GM23338 (cell line): ENCODE results near the gene LTV1. TPM values are rescaled to one million over a fixed set of nuclear protein-coding genes. Genes with fewer than 3 reads are reported as not detected.

Experiments
- ATAC-seq: fragments of 200-7000 bp; cut with Tn5 transposase; 3 replicates; pipeline ENCODE4 v1.9.1; 2020
- DNase-seq: peaks from one replicate; pipeline ENCODE4 v3.0.0-alpha.2; 2015; ENCODE audit warnings: low spot score
- H2AFZ ChIP-seq: fragments of 200-600 bp; sonication (generic); 2 replicates; pipeline ENCODE4 v1.8.0; 2016; ENCODE audit warnings: antibody characterized with exemption, mild to moderate bottlenecking, moderate library complexity
- H3F3A ChIP-seq: fragments of 200-600 bp; sonication (generic); replicated peaks from 2 replicates; pipeline ENCODE4 v1.8.0; 2017; ENCODE audit warnings: antibody characterized with exemption, mixed run types, low read depth
- H3K27ac ChIP-seq: fragments of 200-600 bp; sonication (generic); 2 replicates; pipeline ENCODE4 v1.6.1; 2016; ENCODE audit warnings: low read depth
- H3K27me3 ChIP-seq: fragments of 200-600 bp; sonication (generic); 2 replicates; pipeline ENCODE4 v1.8.0; 2016; ENCODE audit warnings: mild to moderate bottlenecking, mixed run types, moderate library complexity; ENCODE audit not compliant: insufficient read depth
- H3K36me3 ChIP-seq: fragments of 200-600 bp; sonication (generic); 2 replicates; pipeline ENCODE4 v1.8.0; 2016; ENCODE audit warnings: mild to moderate bottlenecking; ENCODE audit not compliant: insufficient read depth
- H3K4me1 ChIP-seq: fragments of 200-600 bp; sonication (generic); 2 replicates; pipeline ENCODE4 v1.8.0; 2016; ENCODE audit warnings: mild to moderate bottlenecking, moderate library complexity; ENCODE audit not compliant: insufficient read depth
- H3K4me2 ChIP-seq: fragments of 200-600 bp; sonication (generic); 2 replicates; pipeline ENCODE4 v1.7.1; 2017; ENCODE audit warnings: mixed run types
- H3K4me3 ChIP-seq: fragments of 200-600 bp; sonication (generic); 2 replicates; pipeline ENCODE4 v1.6.1; 2016; ENCODE audit warnings: mixed run types
- H3K79me2 ChIP-seq: fragments of 200-600 bp; sonication (generic); replicated peaks from 2 replicates; pipeline ENCODE4 v1.8.0; 2017; ENCODE audit warnings: mild to moderate bottlenecking; ENCODE audit not compliant: insufficient read depth
- H3K9me2 ChIP-seq: fragments of 200-600 bp; sonication (generic); 2 replicates; pipeline ENCODE4 v1.8.0; 2017; ENCODE audit not compliant: insufficient read depth
- H4K20me1 ChIP-seq: fragments of 200-600 bp; sonication (generic); replicated peaks from 2 replicates; pipeline ENCODE4 v1.8.0; 2017; ENCODE audit warnings: mild to moderate bottlenecking; ENCODE audit not compliant: insufficient read depth
- H3K27ac Mint-ChIP-seq: 2 replicates; pipeline ENCODE4 v1.8.0; 2020; ENCODE audit warnings: inconsistent platforms, mild to moderate bottlenecking, moderate library complexity, mixed read lengths
- H3K27me3 Mint-ChIP-seq: 3 replicates; pipeline ENCODE4 v1.8.0; 2022; ENCODE audit warnings: low read depth, mild to moderate bottlenecking, moderate library complexity, mixed read lengths, inconsistent platforms; ENCODE audit not compliant: insufficient read depth, poor library complexity
- H3K36me3 Mint-ChIP-seq: 3 replicates; pipeline ENCODE4 v1.8.0; 2021; ENCODE audit warnings: low read depth, mild to moderate bottlenecking, inconsistent platforms, moderate library complexity, mixed read lengths
- H3K4me1 Mint-ChIP-seq: 3 replicates; pipeline ENCODE4 v1.8.0; 2020; ENCODE audit warnings: mild to moderate bottlenecking, inconsistent platforms, mixed read lengths
- H3K4me3 Mint-ChIP-seq: 3 replicates; pipeline ENCODE4 v1.8.0; 2021; ENCODE audit warnings: moderate library complexity, mild to moderate bottlenecking, inconsistent platforms, mixed read lengths
- H3K9me3 Mint-ChIP-seq: 3 replicates; pipeline ENCODE4 v1.8.0; 2020; ENCODE audit warnings: moderate library complexity, mild to moderate bottlenecking, inconsistent platforms, mixed read lengths
- EZH2 ChIP-seq: fragments of 200-600 bp; sonication (generic); IDR thresholded peaks from one replicate; pipeline ENCODE4 v1.8.0; 2017; ENCODE audit warnings: antibody characterized with exemption, mild to moderate bottlenecking, low read depth; ENCODE audit not compliant: unreplicated experiment
- EZH2phosphoT487 ChIP-seq: fragments of 200-600 bp; sonication (generic); IDR thresholded peaks from one replicate; pipeline ENCODE4 v1.8.1; 2018; ENCODE audit warnings: antibody characterized with exemption; ENCODE audit not compliant: unreplicated experiment
- POLR2AphosphoS5 ChIP-seq: IDR thresholded peaks from 2 replicates; pipeline ENCODE4 v1.6.1; 2016; ENCODE audit warnings: antibody characterized with exemption, low read depth
- REST ChIP-seq: IDR thresholded peaks from one replicate; pipeline ENCODE4 v1.6.1; 2018; ENCODE audit warnings: antibody characterized with exemption; ENCODE audit not compliant: unreplicated experiment
- STAT1 ChIP-seq: IDR thresholded peaks from one replicate; pipeline ENCODE4 v1.6.1; 2016; ENCODE audit warnings: antibody characterized with exemption; ENCODE audit not compliant: unreplicated experiment
- ZNF114 ChIP-seq: fragments of 250-450 bp; sonication (Bioruptor Pico); IDR thresholded peaks from 2 replicates; pipeline ENCODE4 v1.5.0; 2020; ENCODE audit warnings: mild to moderate bottlenecking, moderate library complexity
- ZNF331 ChIP-seq: fragments of 250-450 bp; sonication (Bioruptor Pico); IDR thresholded peaks from 2 replicates; pipeline ENCODE4 v1.5.0; 2020; ENCODE audit warnings: low read depth, mild to moderate bottlenecking, moderate library complexity
- ZNF462 ChIP-seq: fragments of 250-450 bp; sonication (Bioruptor Pico); IDR thresholded peaks from 2 replicates; pipeline ENCODE4 v1.5.0; 2020; ENCODE audit warnings: mild to moderate bottlenecking, moderate library complexity
- polyA plus RNA-seq: library from polyadenylated mRNA; unstranded; fragments of >200 nt; fragmentation: Nextera tagmentation; extraction: Ambion mirVana; gene quantifications from 2 replicates; pipeline ENCODE4 v1.2.1, GENCODE V29; 2016
- total RNA-seq: library from RNA; depleted of rRNA; stranded (reverse); fragments of >200 nt; shearing (Covaris generic); gene quantifications from 2 replicates; pipeline ENCODE4 v1.2.3, GENCODE V29; 2014

LTV1 gene
- total and polyA plus RNA-seq, 2 experiments from 2014 or later = 36.5 to 72.4 TPM

- H3K36me3 Mint-ChIP-seq = no peaks in the 10 kb centered on the region
- no peaks in the 10 kb centered on the region for H3K4me1 Mint-ChIP-seq
- H3K9me3 Mint-ChIP-seq = no peaks in the 10 kb centered on the region
- no peak overlapping the region for H3K27ac ChIP-seq
- no peak overlapping the region for H3K4me3 Mint-ChIP-seq
- no peaks in the 10 kb centered on the region for H3K9me2 ChIP-seq
- no peak overlapping the region for H3K4me3 ChIP-seq
- H3K27me3 Mint-ChIP-seq = peaks cover 5% of the 10 kb centered on the region
- no peak overlapping the region for H2AFZ ChIP-seq
- H3K4me2 ChIP-seq = no peak overlapping the region
- H3K27ac Mint-ChIP-seq = no peak overlapping the region
- no peak for ATAC-seq
- DNase-seq = no peak
- H3K79me2 ChIP-seq = no peaks in the 10 kb centered on the region
- H3K4me1 ChIP-seq = no peaks in the 10 kb centered on the region
- H4K20me1 ChIP-seq = no peaks in the 10 kb centered on the region
- no peaks in the 10 kb centered on the region for H3F3A ChIP-seq
- H3K27me3 ChIP-seq = no peaks in the 10 kb centered on the region
- H3K36me3 ChIP-seq = no peaks in the 10 kb centered on the region
- no peak for TF ChIP-seq EZH2
- no peak for TF ChIP-seq ZNF331 (CRISPR knock-in tag)
- no peak for TF ChIP-seq ZNF114
- TF ChIP-seq POLR2AphosphoS5 = no peak
- TF ChIP-seq STAT1 = no peak
- no peak for TF ChIP-seq EZH2phosphoT487
- no peak for TF ChIP-seq REST
- no peak for TF ChIP-seq ZNF462 (CRISPR knock-in tag)
These were observed 7.0 kb upstream of the LTV1 start for GRCh38 chr6:143836150-143836549.
